T-helper 17 cell (primary cell): ENCODE measurements around the gene ROR2. TPM values are rescaled to one million over a fixed set of nuclear protein-coding genes. Genes with fewer than 3 reads are reported as not detected.

Experiments
- ATAC-seq: fragments of 150-1000 bp; cut with Tn5 transposase; 2 replicates; pipeline ENCODE4 v1.10.0; 2021; ENCODE audit warnings: mild to moderate bottlenecking, moderate library complexity
- DNase-seq, 3 donors: peaks; one replicate each; pipeline versions ENCODE4 v3.0.0 to v3.0.0-alpha.2; 2020 to 2021
- H3K9me3 ChIP-seq: one replicate; pipeline ENCODE4 v1.7.0; 2013; ENCODE audit warnings: low read length, mild to moderate bottlenecking; ENCODE audit not compliant: control insufficient read depth, poor library complexity, severe bottlenecking
- H3K27ac Mint-ChIP-seq: one replicate; pipeline ENCODE4 v1.8.0; 2022; ENCODE audit warnings: mild to moderate bottlenecking, moderate library complexity, mixed read lengths
- H3K27me3 Mint-ChIP-seq: one replicate; pipeline ENCODE4 v1.8.0; 2022; ENCODE audit warnings: mixed read lengths
- H3K36me3 Mint-ChIP-seq: one replicate; pipeline ENCODE4 v1.8.0; 2022; ENCODE audit warnings: low read depth, mixed read lengths
- H3K4me1 Mint-ChIP-seq: one replicate; pipeline ENCODE4 v1.8.0; 2022; ENCODE audit warnings: mild to moderate bottlenecking, mixed read lengths
- H3K4me3 Mint-ChIP-seq: one replicate; pipeline ENCODE4 v1.8.0; 2022; ENCODE audit warnings: mild to moderate bottlenecking, moderate library complexity, mixed read lengths
- total RNA-seq, 4 donors: library from RNA in 2 of 4; stranded (reverse) in 2 of 4; gene quantifications; one replicate each; pipeline ENCODE4 v1.2.3 and lab custom pipeline; 2022 to 2026

ROR2 gene
- total RNA-seq, 2 donors from 2014 or later: 0.22 to 0.37 TPM

DNA sequence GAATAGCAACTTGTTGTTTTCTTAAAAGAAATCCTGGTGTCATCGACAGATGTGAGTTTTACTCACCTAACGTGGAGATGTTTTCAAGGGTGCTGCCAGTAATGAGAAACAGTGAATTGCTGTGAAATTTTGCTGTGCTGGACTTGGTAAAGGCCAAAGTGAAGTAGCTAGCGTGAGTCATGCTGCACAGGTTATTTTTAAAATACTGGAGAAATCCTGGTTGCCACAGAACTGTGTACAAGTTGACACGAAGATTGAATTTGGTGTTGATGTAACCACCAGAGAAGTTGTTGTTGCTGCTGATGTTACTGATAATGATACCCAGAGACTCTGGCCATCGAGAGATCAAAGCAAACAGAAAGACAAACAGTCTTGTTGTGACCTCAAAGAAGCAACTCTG is 338.4 kb downstream of the ROR2 start:
- no peaks in the 10 kb centered on the region for H3K4me1 Mint-ChIP-seq

DNA sequence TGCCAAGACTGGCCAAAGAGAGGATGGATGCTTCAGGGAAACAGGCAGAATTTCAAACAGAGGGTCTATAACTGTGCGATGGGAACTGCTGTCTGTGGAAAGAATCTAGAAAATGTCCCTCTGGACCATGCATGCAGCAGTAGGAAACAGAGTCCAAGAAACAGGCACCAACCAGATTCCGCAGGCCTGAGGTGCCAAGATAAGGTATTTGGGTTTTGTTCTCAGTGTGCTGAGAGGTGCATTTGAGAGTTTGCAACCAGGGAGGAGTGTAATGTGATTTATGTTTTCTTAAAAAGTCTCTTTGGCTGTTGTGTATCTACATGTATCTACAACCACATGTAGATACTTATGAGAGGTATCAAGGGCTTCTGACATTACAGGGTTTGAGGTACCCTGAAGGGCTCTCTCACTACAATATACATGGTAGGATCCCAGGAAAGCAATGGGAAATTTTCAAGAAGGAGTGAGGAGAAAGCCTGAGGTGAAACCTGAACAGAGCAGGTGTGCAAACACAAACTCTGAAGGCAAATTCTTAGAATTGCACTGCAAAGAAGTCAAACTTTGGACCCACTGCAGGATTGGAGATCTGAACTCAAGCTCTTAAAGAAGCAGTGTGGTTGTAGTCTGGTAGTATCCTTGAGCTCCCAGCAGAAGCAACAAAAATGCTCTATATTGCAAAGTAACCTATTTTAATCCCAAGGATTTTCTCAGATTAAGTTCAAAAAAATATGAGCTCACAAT is 343.6 kb downstream of the ROR2 start:
- Mint-ChIP-seq H3K36me3 (peaks cover 4% of the 10 kb centered on the region), H3K4me1 (no peaks in the 10 kb centered on the region), H3K4me3 (no peak overlapping the region), H3K27ac (no peak overlapping the region), H3K27me3 (peaks cover 59% of the 10 kb centered on the region)
- no peaks in the 10 kb centered on the region for H3K9me3 ChIP-seq
- DNase-seq (no peak), ATAC-seq (no peak)

More for the DNA sequence above, 338.4 kb downstream of the ROR2 start:
- Mint-ChIP-seq H3K27me3 (peaks cover 11% of the 10 kb centered on the region), H3K4me3 (no peak overlapping the region), H3K36me3 (no peaks in the 10 kb centered on the region), H3K27ac (no peak overlapping the region)
- ATAC-seq (no peak), DNase-seq (no peak)
- H3K9me3 ChIP-seq: no peaks in the 10 kb centered on the region

DNA sequence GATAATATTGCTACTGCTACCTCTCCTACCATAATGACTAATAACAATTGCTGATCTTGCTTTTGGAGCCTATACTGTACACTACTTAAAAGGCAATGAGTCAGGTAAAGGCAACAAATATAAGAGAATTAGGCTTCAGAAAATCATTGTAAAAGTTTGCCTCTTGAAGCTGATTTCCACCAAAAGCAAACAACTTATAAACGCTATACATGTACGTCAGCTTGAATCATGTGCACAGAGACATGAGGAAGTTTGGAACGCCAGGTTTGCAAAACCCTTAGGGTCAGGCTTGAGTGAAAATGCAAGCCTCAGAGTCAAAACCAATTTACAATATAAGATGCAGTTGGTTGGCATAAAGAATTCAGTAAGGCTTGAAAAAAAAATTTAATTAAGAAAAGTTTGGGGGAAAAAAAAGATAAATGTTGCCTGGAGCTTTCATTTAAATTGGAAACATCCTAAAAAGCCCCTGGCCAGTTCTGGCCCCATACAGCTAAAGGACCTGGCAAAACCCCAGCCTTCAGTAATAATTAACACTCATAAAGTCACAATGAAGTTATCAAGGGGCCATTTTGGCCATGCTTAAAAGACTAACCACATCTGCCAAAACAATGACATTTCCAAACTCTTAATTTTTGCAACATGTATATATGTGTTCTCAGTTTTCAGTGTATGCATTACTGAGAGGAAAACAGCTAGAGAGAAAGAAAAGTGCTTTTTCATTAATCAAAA is 345.4 kb downstream of the ROR2 start:
- no peaks in the 10 kb centered on the region for H3K4me1 Mint-ChIP-seq
- no peak for ATAC-seq
- peaks cover 67% of the 10 kb centered on the region for H3K27me3 Mint-ChIP-seq
- H3K4me3 Mint-ChIP-seq: no peak overlapping the region
- peaks cover 4% of the 10 kb centered on the region for H3K36me3 Mint-ChIP-seq
- no peaks in the 10 kb centered on the region for H3K9me3 ChIP-seq
- no peak for DNase-seq
- no peak overlapping the region for H3K27ac Mint-ChIP-seq

DNA sequence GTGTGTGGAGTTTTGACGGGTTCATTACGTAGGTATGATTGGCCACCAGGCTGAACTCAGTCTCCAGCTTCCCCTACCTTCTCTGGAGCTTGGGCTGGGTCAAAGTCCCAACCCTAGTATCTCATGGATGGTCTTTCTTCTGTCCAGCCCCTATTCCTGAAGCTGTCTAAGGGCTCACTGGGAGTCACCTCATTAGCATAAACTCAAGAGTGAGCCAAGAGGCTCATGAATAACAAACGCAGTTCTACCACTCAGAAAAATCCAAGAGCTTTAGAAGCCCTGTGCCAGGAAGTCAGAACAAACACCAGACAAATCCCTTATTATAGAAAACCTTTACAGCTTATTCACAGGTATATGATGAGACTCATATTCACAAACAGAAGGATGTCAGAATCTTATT is 346.1 kb downstream of the ROR2 start:
- ATAC-seq: no peak
- H3K9me3 ChIP-seq: no peaks in the 10 kb centered on the region
- Mint-ChIP-seq H3K27ac (no peak overlapping the region), H3K4me1 (no peaks in the 10 kb centered on the region), H3K27me3 (peaks cover 67% of the 10 kb centered on the region), H3K36me3 (peaks cover 4% of the 10 kb centered on the region), H3K4me3 (no peak overlapping the region)
- DNase-seq: no peak

DNA sequence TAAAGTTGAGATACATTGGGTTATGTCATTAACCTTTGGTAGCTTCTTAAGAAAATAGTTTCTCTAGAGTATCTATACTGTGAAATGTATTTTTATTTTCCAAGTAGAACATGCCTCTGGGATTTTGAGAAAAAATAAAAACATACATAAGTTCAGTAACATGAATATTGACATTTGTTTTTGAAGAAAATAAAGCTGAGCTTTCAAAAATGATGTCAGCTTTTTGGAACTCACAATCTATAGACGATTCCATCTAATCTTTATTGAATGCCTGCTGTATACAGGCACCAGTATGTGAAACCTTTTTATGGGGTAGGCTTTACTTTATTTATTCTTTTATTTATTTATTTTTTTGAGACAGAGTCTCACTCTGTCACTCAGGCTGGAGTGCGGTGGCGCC is 350.5 kb downstream of the ROR2 start:
- H3K9me3 ChIP-seq: no peaks in the 10 kb centered on the region
- DNase-seq (no peak), ATAC-seq (no peak)
- Mint-ChIP-seq H3K4me3 (no peak overlapping the region), H3K27me3 (peaks cover 58% of the 10 kb centered on the region), H3K36me3 (peaks cover 4% of the 10 kb centered on the region), H3K27ac (no peak overlapping the region), H3K4me1 (no peaks in the 10 kb centered on the region)

DNA sequence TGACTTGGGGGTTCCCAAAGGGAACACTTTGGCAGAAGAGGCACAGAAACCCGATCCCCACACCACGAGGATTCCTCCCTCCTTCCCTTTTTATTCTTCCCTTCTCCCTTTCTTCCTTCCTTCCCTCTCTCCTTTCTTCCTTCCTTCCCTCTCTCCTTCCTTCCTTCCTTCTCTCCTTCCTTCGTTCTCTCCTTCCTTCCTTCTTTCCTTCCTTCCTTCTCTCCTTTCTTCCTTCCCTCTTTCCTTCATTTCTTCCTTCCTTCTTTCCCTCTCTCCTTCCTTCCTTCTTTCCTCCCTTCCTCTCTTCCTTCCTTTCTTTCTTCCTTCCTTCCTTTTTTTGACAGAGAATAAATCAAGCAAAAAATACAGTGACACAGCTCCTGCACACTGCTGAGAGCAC is 358.4 kb downstream of the ROR2 start:
- no peak overlapping the region for H3K4me3 Mint-ChIP-seq
- H3K27me3 Mint-ChIP-seq: peaks cover 35% of the 10 kb centered on the region
- DNase-seq (no peak), ATAC-seq (no peak)
- H3K9me3 ChIP-seq: no peaks in the 10 kb centered on the region
- H3K36me3 Mint-ChIP-seq: no peaks in the 10 kb centered on the region
- H3K27ac Mint-ChIP-seq: no peak overlapping the region
- H3K4me1 Mint-ChIP-seq: peaks cover 4% of the 10 kb centered on the region

DNA sequence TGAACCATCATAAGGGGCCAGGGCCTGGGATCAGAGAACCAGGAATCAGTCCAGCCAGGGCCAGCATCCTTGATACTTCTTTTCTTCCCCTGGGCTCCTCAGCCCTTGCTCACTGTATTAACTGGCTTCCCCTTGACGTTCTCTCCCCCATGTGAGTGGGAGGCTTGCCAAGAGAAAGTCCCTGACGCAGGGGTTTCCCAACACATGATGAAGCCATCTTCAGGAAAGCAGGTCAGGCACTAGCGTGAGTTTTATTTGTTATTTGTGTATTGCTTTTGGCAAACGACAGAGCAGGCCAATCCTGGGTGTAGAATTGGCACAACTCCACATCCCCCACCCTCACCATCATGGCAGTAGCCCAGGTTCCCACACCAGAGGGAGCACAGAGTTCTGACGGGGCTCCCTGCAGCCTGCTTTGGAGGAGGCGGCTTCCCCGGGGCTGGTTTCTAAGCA is 360.9 kb downstream of the ROR2 start:
- H3K27me3 Mint-ChIP-seq: peaks cover 36% of the 10 kb centered on the region
- no peaks in the 10 kb centered on the region for H3K36me3 Mint-ChIP-seq
- peaks cover 4% of the 10 kb centered on the region for H3K4me1 Mint-ChIP-seq
- no peak overlapping the region for H3K4me3 Mint-ChIP-seq
- no peak overlapping the region for H3K27ac Mint-ChIP-seq
- DNase-seq: no peak
- H3K9me3 ChIP-seq: no peaks in the 10 kb centered on the region
- ATAC-seq: no peak

DNA sequence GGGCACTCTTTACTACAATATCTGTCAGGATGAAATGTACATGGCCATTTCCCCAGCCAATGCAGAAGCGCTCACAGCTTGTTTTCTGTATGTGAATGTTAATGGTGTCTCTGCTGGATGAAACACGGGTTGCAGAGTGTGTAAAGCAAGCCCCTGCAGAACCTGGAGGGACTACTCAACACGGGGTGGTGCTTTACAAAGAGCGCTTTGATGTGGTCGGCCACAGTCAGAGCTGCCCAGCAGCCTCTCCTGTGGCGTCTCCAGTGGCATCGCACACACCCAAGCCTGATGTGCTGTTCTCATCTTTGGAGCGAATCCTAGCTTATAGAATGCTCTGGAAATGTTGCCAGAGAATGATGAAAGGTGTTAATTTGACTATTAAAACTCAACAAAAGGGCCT is 363.7 kb downstream of the ROR2 start:
- no peaks in the 10 kb centered on the region for H3K9me3 ChIP-seq
- ATAC-seq (no peak), DNase-seq (no peak)
- Mint-ChIP-seq H3K27me3 (peaks cover 25% of the 10 kb centered on the region), H3K4me1 (peaks cover under 1% of the 10 kb centered on the region), H3K36me3 (no peaks in the 10 kb centered on the region), H3K4me3 (no peak overlapping the region), H3K27ac (no peak overlapping the region)

DNA sequence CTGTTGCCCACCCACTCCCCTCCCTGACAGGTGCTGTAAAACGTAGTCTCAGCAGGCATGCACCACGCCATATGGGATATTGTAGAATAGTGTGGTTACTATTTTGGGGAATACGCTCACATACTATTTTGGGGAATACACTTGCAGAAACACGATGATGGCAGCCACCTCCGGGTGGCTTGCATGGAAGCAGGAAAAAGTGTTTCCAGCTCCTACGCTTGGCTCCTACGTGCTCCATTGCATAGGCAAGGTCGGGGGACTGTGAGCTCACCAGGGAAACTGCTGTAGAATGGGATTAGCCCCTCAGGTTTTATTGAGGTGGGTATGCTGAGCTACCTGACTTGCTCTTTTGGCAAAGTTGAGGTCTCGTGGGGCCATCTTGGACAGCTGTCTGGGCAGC is 366.1 kb downstream of the ROR2 start:
- H3K9me3 ChIP-seq: no peaks in the 10 kb centered on the region
- no peaks in the 10 kb centered on the region for H3K36me3 Mint-ChIP-seq
- DNase-seq: no peak
- H3K27me3 Mint-ChIP-seq: peaks cover 32% of the 10 kb centered on the region
- no peak overlapping the region for H3K4me3 Mint-ChIP-seq
- peaks cover 3% of the 10 kb centered on the region for H3K4me1 Mint-ChIP-seq
- no peak for ATAC-seq
- H3K27ac Mint-ChIP-seq: no peak overlapping the region

DNA sequence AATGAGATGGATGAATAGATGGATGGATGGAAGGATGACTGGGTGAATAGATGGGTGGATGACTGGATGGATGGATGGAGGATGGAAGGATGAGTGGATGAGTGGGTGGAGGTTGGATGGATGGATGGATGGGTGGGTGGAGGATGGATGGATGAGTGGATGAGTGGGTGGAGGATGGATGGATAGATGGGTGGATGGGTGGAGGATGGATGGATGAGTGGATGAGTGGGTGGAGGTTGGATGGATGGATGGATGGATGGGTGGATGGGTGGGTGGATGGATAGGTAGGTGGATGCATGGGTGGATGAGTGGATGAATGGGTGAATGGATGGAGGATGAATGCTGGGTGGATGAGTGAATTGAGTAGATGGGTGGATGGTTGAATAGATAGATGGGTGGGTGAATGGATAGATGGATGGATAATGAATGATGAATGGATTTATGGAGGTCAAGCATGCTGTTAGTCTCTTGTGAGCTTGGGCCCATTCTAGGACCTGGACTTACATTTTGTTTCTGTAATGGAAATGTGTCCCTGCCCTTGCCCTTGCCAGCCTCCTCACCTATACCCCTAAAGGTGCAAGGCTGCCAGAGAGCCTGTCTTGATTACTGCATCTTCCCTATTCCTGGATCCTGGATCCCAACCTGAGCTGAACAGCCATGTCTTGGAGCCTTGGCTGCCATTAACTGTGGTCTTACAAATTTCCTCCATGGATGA is 366.7 kb downstream of the ROR2 start:
- no peak for ATAC-seq
- Mint-ChIP-seq H3K27ac (no peak overlapping the region), H3K27me3 (peaks cover 27% of the 10 kb centered on the region), H3K4me1 (peaks cover 3% of the 10 kb centered on the region), H3K4me3 (no peak overlapping the region), H3K36me3 (no peaks in the 10 kb centered on the region)
- H3K9me3 ChIP-seq: no peaks in the 10 kb centered on the region
- no peak for DNase-seq

DNA sequence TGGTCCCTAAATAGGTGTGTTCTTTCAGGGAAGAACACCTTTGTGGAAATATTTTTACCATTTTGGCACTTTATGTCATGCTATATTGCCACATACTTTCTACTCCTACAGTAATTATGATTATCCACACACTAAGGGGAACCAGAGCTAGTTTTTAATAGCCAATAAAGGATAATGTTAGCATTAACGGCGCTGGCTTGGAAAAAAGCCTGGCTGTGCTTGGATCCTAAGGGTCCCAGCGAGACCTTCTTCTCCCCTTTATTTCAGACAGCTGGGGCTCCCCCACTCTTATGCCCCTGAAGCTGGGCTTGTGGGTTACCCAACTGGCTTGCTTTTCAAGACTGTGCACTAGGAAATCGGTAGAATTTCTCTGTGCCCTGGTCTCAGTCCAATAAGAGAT is 367.8 kb downstream of the ROR2 start:
- ATAC-seq (no peak), DNase-seq (no peak)
- H3K27ac Mint-ChIP-seq: no peak overlapping the region
- H3K27me3 Mint-ChIP-seq: peaks cover 33% of the 10 kb centered on the region
- no peaks in the 10 kb centered on the region for H3K36me3 Mint-ChIP-seq
- no peak overlapping the region for H3K4me3 Mint-ChIP-seq
- no peaks in the 10 kb centered on the region for H3K9me3 ChIP-seq
- H3K4me1 Mint-ChIP-seq: peaks cover 3% of the 10 kb centered on the region

DNA sequence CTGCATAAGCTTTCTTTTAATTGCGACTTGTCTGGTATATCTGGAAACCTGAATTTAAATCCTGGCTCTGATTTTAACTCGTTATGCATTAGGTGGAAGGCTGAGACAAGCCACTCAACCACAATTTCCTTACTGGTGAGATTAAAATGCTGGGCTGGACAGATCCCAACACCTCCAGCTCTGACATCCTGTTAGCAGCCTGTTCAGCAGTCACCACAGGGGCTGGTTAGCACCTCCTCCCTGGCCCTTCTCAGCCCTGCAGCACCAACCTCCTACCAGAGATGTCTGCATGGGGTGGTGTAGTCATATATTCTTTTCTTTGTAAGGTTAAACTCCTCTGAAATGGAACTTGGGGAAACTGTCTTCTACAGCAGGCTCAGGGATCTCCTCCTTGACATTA is 369.9 kb downstream of the ROR2 start:
- no peak overlapping the region for H3K27ac Mint-ChIP-seq
- peaks cover 3% of the 10 kb centered on the region for H3K4me1 Mint-ChIP-seq
- DNase-seq: no peak
- no peak overlapping the region for H3K4me3 Mint-ChIP-seq
- no peaks in the 10 kb centered on the region for H3K9me3 ChIP-seq
- no peak for ATAC-seq
- peaks cover 35% of the 10 kb centered on the region for H3K27me3 Mint-ChIP-seq
- H3K36me3 Mint-ChIP-seq: no peaks in the 10 kb centered on the region

DNA sequence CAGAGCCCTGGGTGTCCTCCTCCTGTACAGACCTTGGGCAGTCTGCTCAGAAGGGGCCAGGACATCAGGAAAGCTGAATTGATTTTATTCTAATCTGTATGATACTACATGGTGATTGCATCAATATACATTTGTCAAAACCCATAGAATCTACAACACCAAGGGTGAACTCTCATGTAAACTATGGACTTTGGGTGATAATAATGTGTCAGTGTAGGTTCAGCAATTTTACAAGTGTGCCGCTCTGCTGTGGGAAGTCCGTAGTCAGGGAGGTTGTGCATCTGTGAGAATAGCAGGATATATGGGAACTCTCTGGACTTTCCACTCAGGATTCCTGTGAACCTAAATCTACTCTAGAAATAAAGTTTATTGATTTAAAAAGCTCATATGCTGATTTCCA is 371.1 kb downstream of the ROR2 start:
- Mint-ChIP-seq H3K4me1 (peaks cover 3% of the 10 kb centered on the region), H3K36me3 (no peaks in the 10 kb centered on the region), H3K27me3 (peaks cover 28% of the 10 kb centered on the region), H3K27ac (no peak overlapping the region), H3K4me3 (no peak overlapping the region)
- no peaks in the 10 kb centered on the region for H3K9me3 ChIP-seq
- no peak for ATAC-seq
- no peak for DNase-seq
